Trophoblast cell (in vitro differentiated cells and primary cell): ENCODE measurements around the gene CACNA1I.

Experiments
- DNase-seq, 2 donors: peaks; one replicate each; pipeline ENCODE4 v3.0.0-alpha.2; 2016
- H2AFZ ChIP-seq: 2 replicates; pipeline ENCODE4 v1.6.1; 2013; ENCODE audit warnings: low read length, moderate library complexity, mild to moderate bottlenecking; ENCODE audit not compliant: insufficient read depth, poor library complexity
- H2AK5ac ChIP-seq: 2 replicates; pipeline ENCODE4 v1.6.1; 2013; ENCODE audit warnings: mild to moderate bottlenecking, low read length
- H2BK120ac ChIP-seq: 2 replicates; pipeline ENCODE4 v1.6.1; 2013; ENCODE audit warnings: low read length, mild to moderate bottlenecking, moderate library complexity; ENCODE audit not compliant: insufficient read depth, poor library complexity
- H2BK12ac ChIP-seq: 2 replicates; pipeline ENCODE4 v1.6.1; 2013; ENCODE audit warnings: mild to moderate bottlenecking, low read length, moderate library complexity
- H2BK5ac ChIP-seq: 2 replicates; pipeline ENCODE4 v1.6.1; 2013; ENCODE audit warnings: low read length, low read depth, moderate library complexity, mild to moderate bottlenecking; ENCODE audit not compliant: poor library complexity
- H3K14ac ChIP-seq: 2 replicates; pipeline ENCODE4 v1.6.1; 2013; ENCODE audit warnings: mild to moderate bottlenecking, low read length
- H3K18ac ChIP-seq: 2 replicates; pipeline ENCODE4 v1.6.1; 2013; ENCODE audit warnings: mild to moderate bottlenecking, low read length
- H3K23ac ChIP-seq: 2 replicates; pipeline ENCODE4 v1.6.1; 2013; ENCODE audit warnings: low read length
- H3K27ac ChIP-seq: 2 replicates; pipeline ENCODE4 v1.5.1; 2013; ENCODE audit warnings: low read depth, mild to moderate bottlenecking, inconsistent platforms, low read length, moderate library complexity
- H3K27me3 ChIP-seq: 2 replicates; pipeline ENCODE4 v1.6.1; 2013; ENCODE audit warnings: inconsistent platforms, mild to moderate bottlenecking, low read length, moderate library complexity; ENCODE audit not compliant: insufficient read depth
- H3K36me3 ChIP-seq, 2 experiments: 1 replicate in 1 of 2; 2 replicates in 1 of 2; pipeline ENCODE4 v1.6.1; 2013; ENCODE audit warnings: low read length in 2 of 2, mild to moderate bottlenecking in 2 of 2, moderate library complexity in 1 of 2; ENCODE audit not compliant: insufficient read depth in 2 of 2, control insufficient read depth in 1 of 2
- H3K4ac ChIP-seq: 2 replicates; pipeline ENCODE4 v1.6.1; 2013; ENCODE audit warnings: low read depth, mild to moderate bottlenecking, low read length, moderate library complexity
- H3K4me1 ChIP-seq, 2 experiments: 1 replicate in 1 of 2; 2 replicates in 1 of 2; pipeline ENCODE4 v1.6.1; 2013; ENCODE audit warnings: low read length in 2 of 2, mild to moderate bottlenecking in 2 of 2, moderate library complexity in 1 of 2; ENCODE audit not compliant: insufficient read depth in 2 of 2, control insufficient read depth in 1 of 2
- H3K4me2 ChIP-seq: 2 replicates; pipeline ENCODE4 v1.6.1; 2013; ENCODE audit warnings: inconsistent platforms, mild to moderate bottlenecking, low read length, moderate library complexity
- H3K4me3 ChIP-seq: 2 replicates; pipeline ENCODE4 v1.5.1; 2013; ENCODE audit warnings: mild to moderate bottlenecking, low read depth, low read length, inconsistent platforms
- H3K79me1 ChIP-seq: one replicate; pipeline ENCODE4 v1.6.1; 2013; ENCODE audit warnings: low read length
- H3K79me2 ChIP-seq: 2 replicates; pipeline ENCODE4 v1.6.1; 2013; ENCODE audit warnings: low read length, mild to moderate bottlenecking; ENCODE audit not compliant: control insufficient read depth, insufficient read depth, poor library complexity
- H3K9ac ChIP-seq: 2 replicates; pipeline ENCODE4 v1.6.1; 2013; ENCODE audit warnings: mild to moderate bottlenecking, low read length
- H3K9me3 ChIP-seq: 2 replicates; pipeline ENCODE4 v1.6.1; 2013; ENCODE audit warnings: low read depth, mild to moderate bottlenecking, control low read depth, inconsistent platforms, low read length; ENCODE audit not compliant: insufficient read depth
- H4K12ac ChIP-seq: 2 replicates; pipeline ENCODE4 v1.6.1; 2013; ENCODE audit warnings: low read depth, mild to moderate bottlenecking, low read length, moderate library complexity
- H4K8ac ChIP-seq: 2 replicates; pipeline ENCODE4 v1.6.1; 2013; ENCODE audit warnings: low read depth, mild to moderate bottlenecking, low read length, moderate library complexity
- H4K91ac ChIP-seq: one replicate; pipeline ENCODE4 v1.6.1; 2013; ENCODE audit warnings: low read depth, mild to moderate bottlenecking, low read length, moderate library complexity
- WGBS: extraction: QIAGEN DNeasy Blood & Tissue Kit; methylation state at CpG from one replicate; pipeline ENCODE4 v1.1.7; 2013; ENCODE audit warnings: missing lambda C conversion rate; ENCODE audit not compliant: insufficient read length, insufficient coverage; ENCODE audit errors: extremely low coverage; 5-methylcytosine and 5-hydroxymethylcytosine counted together

CACNA1I gene

DNA sequence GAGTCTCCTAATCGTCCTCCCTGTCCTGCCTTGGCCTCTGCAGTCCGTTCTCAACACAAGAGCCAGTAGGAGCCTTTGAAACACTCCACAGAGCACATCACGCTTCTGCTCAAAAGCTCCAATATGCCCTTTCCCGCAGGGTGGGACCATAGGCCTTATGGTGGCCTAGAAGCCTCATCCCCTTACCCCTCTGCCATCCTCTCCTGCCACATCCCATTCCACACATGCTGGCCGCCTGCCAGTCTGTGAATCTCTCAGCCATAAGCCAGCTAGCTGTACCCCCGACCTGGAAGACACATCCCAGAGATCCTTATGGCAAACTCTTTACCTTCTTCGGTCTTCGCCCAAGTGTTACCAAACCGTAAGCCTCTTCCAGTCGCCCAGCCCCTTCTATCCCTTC is 165.2 kb downstream of the CACNA1I start:
- Histone ChIP-seq H3K79me1 (no peaks in the 10 kb centered on the region), H4K12ac (no peak overlapping the region), H3K27ac (no peak overlapping the region), H2BK12ac (no peak overlapping the region), H2BK5ac (no peak overlapping the region), H2AFZ (no peak overlapping the region), H2BK120ac (no peak overlapping the region), H3K79me2 (no peaks in the 10 kb centered on the region), H3K4me2 (no peak overlapping the region), H4K8ac (no peak overlapping the region), H3K23ac (no peak overlapping the region), H3K18ac (no peak overlapping the region), H3K9ac (no peak overlapping the region), H3K4me1 (no peaks in the 10 kb centered on the region), H3K4me3 (no peak overlapping the region), H2AK5ac (no peak overlapping the region), H3K4ac (no peak overlapping the region), H3K9me3 (peaks cover 2% of the 10 kb centered on the region), H3K27me3 (no peaks in the 10 kb centered on the region), H3K36me3 (no peaks in the 10 kb centered on the region), H3K14ac (no peak overlapping the region), H4K91ac (no peak overlapping the region)
- WGBS: no CpG with 5 or more reads among the region's 10 CpGs
- no peak for DNase-seq

DNA sequence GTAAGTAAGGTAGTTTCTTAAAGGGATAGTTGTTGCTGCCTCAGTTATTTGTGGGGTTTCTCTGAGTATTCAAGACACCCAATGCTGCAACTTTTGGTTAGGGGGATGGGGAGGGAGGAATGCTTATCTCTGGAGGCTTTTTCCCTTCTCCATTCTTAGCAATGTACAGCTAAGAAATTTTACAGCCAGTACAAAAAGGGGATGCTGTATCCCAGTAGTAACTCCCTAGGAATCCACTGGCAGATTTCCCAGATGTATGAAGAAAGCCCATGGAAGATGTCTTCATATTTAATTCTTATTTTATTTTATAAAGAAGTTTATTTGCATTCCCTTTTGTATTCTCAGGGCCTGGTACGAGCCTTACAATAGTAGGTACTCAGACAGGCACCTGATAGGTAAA is 168.2 kb downstream of the CACNA1I start:
- Histone ChIP-seq H2BK120ac (no peak overlapping the region), H3K4me1 (no peaks in the 10 kb centered on the region), H2AFZ (no peak overlapping the region), H2AK5ac (no peak overlapping the region), H4K91ac (no peak overlapping the region), H4K8ac (no peak overlapping the region), H3K4ac (no peak overlapping the region), H3K79me1 (no peaks in the 10 kb centered on the region), H3K79me2 (no peaks in the 10 kb centered on the region), H3K23ac (no peak overlapping the region), H3K14ac (no peak overlapping the region), H3K27ac (no peak overlapping the region), H2BK12ac (no peak overlapping the region), H3K4me3 (no peak overlapping the region), H2BK5ac (no peak overlapping the region), H3K9me3 (peaks cover 2% of the 10 kb centered on the region), H3K27me3 (no peaks in the 10 kb centered on the region), H4K12ac (no peak overlapping the region), H3K18ac (no peak overlapping the region), H3K36me3 (no peaks in the 10 kb centered on the region), H3K4me2 (no peak overlapping the region), H3K9ac (no peak overlapping the region)
- DNase-seq: no peak
- WGBS: no CpG with 5 or more reads among the region's 1 CpG
